Esophagus muscularis mucosa (tissue), 4 donors: ENCODE measurements around the gene SMCO4. TPM values are rescaled to one million over a fixed set of nuclear protein-coding genes. Genes with fewer than 3 reads are reported as not detected.
A peak's percentile ranks its signal among the peaks of the same experiment; 100 is the strongest.
"Not testable (repeated sequence)": the region's sequence is repeated elsewhere in the genome, so short reads cannot be mapped to it uniquely, and the experiment has no call there.

Source experiments
- DNase-seq: peaks from one replicate; pipeline ENCODE4 v3.0.0-alpha.2; 2017; ENCODE audit errors: extremely low spot score
- H3K27ac ChIP-seq, 4 donors: fragments of 200-600 bp; sonication (generic); replicated peaks in 1 of 4; 1 replicate in 3 of 4; 2 replicates in 1 of 4; pipeline ENCODE4 v1.5.1; 2016 to 2019; ENCODE audit warnings: mild to moderate bottlenecking in 1 of 4
- H3K27me3 ChIP-seq, 4 donors: fragments of 200-600 bp; sonication (generic); one replicate each; pipeline versions ENCODE4 v1.5.1 to v1.6.0; 2016 to 2019
- H3K36me3 ChIP-seq, 4 donors: fragments of 200-600 bp; sonication (generic); one replicate each; pipeline ENCODE4 v1.5.1; 2016 to 2019
- H3K4me1 ChIP-seq, 4 donors: fragments of 200-600 bp; sonication (generic); one replicate each; pipeline ENCODE4 v1.5.1; 2016 to 2019
- H3K4me3 ChIP-seq, 4 donors: fragments of 200-600 bp; sonication (generic); 1 replicate in 2 of 4; 2 replicates in 2 of 4; pipeline ENCODE4 v1.5.1; 2016 to 2019; ENCODE audit warnings: mild to moderate bottlenecking in 4 of 4, moderate library complexity in 1 of 4
- H3K9me3 ChIP-seq, 4 donors: fragments of 200-600 bp; sonication (generic); 1 replicate in 3 of 4; 2 replicates in 1 of 4; pipeline ENCODE4 v1.5.1; 2016 to 2019
- CTCF ChIP-seq, 3 experiments: fragments of 200-600 bp in 2 of 3; fragments of 450-650 bp in 1 of 3; sonication (generic) in 2 of 3; IDR thresholded peaks; one replicate each; pipeline ENCODE4 v1.5.1; 2017 to 2019; ENCODE audit warnings: antibody characterized with exemption in 3 of 3, mild to moderate bottlenecking in 2 of 3, moderate library complexity in 1 of 3
- EP300 ChIP-seq: sonication (generic); formaldehyde crosslinking; IDR thresholded peaks from one replicate; pipeline ENCODE4 v1.6.1; 2017; ENCODE audit warnings: antibody characterized with exemption
- POLR2A ChIP-seq: fragments of 450-650 bp; IDR thresholded peaks from one replicate; pipeline ENCODE4 v1.6.1; 2017; ENCODE audit warnings: antibody characterized with exemption, moderate library complexity, mild to moderate bottlenecking, low read depth
- POLR2AphosphoS5 ChIP-seq, 2 donors: sonication (generic); formaldehyde crosslinking; IDR thresholded peaks; one replicate each; pipeline ENCODE4 v1.6.1; 2017; ENCODE audit warnings: antibody characterized with exemption in 2 of 2
- WGBS: methylation state at CpG from one replicate; pipeline ENCODE4 v1.1.5; 2018; 5-methylcytosine and 5-hydroxymethylcytosine counted together
- intact Hi-C: fragments of 100-400 bp; cut with DNase I; formaldehyde crosslinking; loops from one replicate; pipeline ENCODE4 v1.15.1; 2023
- total RNA-seq, 4 donors: library from RNA; depleted of rRNA; stranded (reverse); fragments of >200 nt; gene quantifications; one replicate each; pipeline versions ENCODE4 v1.1.0 to v1.2.1, GENCODE V29; 2016

Gene SMCO4
- total RNA-seq, 4 donors from 2014 or later = 6.2 to 18.6 (median 10.3) TPM

GRCh38 chr11:93537049-93537448 is 6.1 kb downstream of the SMCO4 start:
- no peak for TF ChIP-seq POLR2AphosphoS5 (IDR thresholded peaks at IDR 0.05)
- no peak for TF ChIP-seq POLR2A
- no peak for TF ChIP-seq CTCF (IDR thresholded peaks at IDR 0.05)
- TF ChIP-seq EP300 = no peak
- peaks cover 34 to 45% (median 35%) of the 10 kb centered on the region in 4 donors for H3K4me1 ChIP-seq
- no peak for DNase-seq
- H3K9me3 ChIP-seq = no peaks in the 10 kb centered on the region
- no peak overlapping the region for H3K4me3 ChIP-seq
- intact Hi-C loops = no loop called here
- H3K27ac ChIP-seq = peak overlapping the region; percentile 23 to 60 (median 43)
- no peaks in the 10 kb centered on the region for H3K36me3 ChIP-seq
- no peaks in the 10 kb centered on the region for H3K27me3 ChIP-seq
- WGBS = 27% methylated on average over 3 of the region's 5 CpGs

- H3K4me3 ChIP-seq = no peak overlapping the region
- H3K27me3 ChIP-seq = no peaks in the 10 kb centered on the region
- 39% methylated on average over 2 of the region's 2 CpGs for WGBS
- no peaks in the 10 kb centered on the region for H3K9me3 ChIP-seq
- no peak overlapping the region for H3K27ac ChIP-seq
- TF ChIP-seq CTCF (IDR thresholded peaks at IDR 0.05) (no peak), POLR2AphosphoS5 (IDR thresholded peaks at IDR 0.05) (no peak), POLR2A (no peak), EP300 (no peak)
- intact Hi-C loops = no loop called here
- peaks cover 29 to 37% (median 31%) of the 10 kb centered on the region in 4 donors for H3K4me1 ChIP-seq
- no peaks in the 10 kb centered on the region for H3K36me3 ChIP-seq
- no peak for DNase-seq
These were observed 6.9 kb downstream of the SMCO4 start for GRCh38 chr11:93536101-93536861.

- H3K27me3 ChIP-seq, DNase-seq, intact Hi-C loops, H3K9me3 ChIP-seq, H3K4me3 ChIP-seq, H3K27ac ChIP-seq, H3K36me3 ChIP-seq: not testable (repeated sequence)
- whole genome bisulfite sequencing = 86% methylated on average over 2 of the region's 2 CpGs
- H3K4me1 ChIP-seq = peaks cover 26 to 33% (median 31%) of the 10 kb centered on the region in 4 donors
These were observed 7.6 kb downstream of the SMCO4 start for GRCh38 chr11:93535578-93535977.

GRCh38 chr11:93532806-93533205 is 10.4 kb downstream of the SMCO4 start:
- H3K4me3 ChIP-seq = no peak overlapping the region
- intact Hi-C loops = no loop called here
- H3K27me3 ChIP-seq = no peaks in the 10 kb centered on the region
- no peaks in the 10 kb centered on the region for H3K9me3 ChIP-seq
- WGBS = 56% methylated on average over 5 of the region's 5 CpGs
- peaks cover 40 to 53% (median 45%) of the 10 kb centered on the region in 4 donors for H3K4me1 ChIP-seq
- TF ChIP-seq POLR2A (no peak), CTCF (IDR thresholded peaks at IDR 0.05) (no peak)
- no peak for DNase-seq
- H3K36me3 ChIP-seq = no peaks in the 10 kb centered on the region
- no peak overlapping the region for H3K27ac ChIP-seq

- Histone ChIP-seq H3K4me1 (peaks cover 36 to 53% (median 40%) of the 10 kb centered on the region in 4 donors), H3K27ac (no peak overlapping the region), H3K4me3 (no peak overlapping the region), H3K27me3 (no peaks in the 10 kb centered on the region), H3K9me3 (no peaks in the 10 kb centered on the region), H3K36me3 (no peaks in the 10 kb centered on the region)
- DNase-seq = no peak
- 89% methylated on average over 3 of the region's 3 CpGs for WGBS
- intact Hi-C loops = no loop called here
- no peak for TF ChIP-seq POLR2A
- TF ChIP-seq EP300 = no peak
- no peak for TF ChIP-seq POLR2AphosphoS5 (IDR thresholded peaks at IDR 0.05)
- TF ChIP-seq CTCF (IDR thresholded peaks at IDR 0.05) = no peak
These were observed 10.9 kb downstream of the SMCO4 start for GRCh38 chr11:93532281-93532789.
